ENCODE measurements around the gene REXO1.

The REXO1 gene

GRCh38 chr19:1828279-1829238, 19.7 kb downstream of the REXO1 start:
- DNase-seq = no peak

- DNase-seq = no peak
Measured at GRCh38 chr19:1827566-1828278, 20.6 kb downstream of the REXO1 start.

- DNase-seq = no peak
Measured at GRCh38 chr19:1826557-1827521, 21.4 kb downstream of the REXO1 start.

- peak; percentile 74 for DNase-seq
Measured at GRCh38 chr19:1825909-1826556, 22.2 kb downstream of the REXO1 start.

- DNase-seq = no peak
Measured at GRCh38 chr19:1824252-1824622, 24.0 kb downstream of the REXO1 start.

GRCh38 chr19:1823539-1824251, 24.6 kb downstream of the REXO1 start:
- no peak for DNase-seq

GRCh38 chr19:1823020-1823419, 25.3 kb downstream of the REXO1 start:
- no peak for DNase-seq

GRCh38 chr19:1822210-1822609, 26.1 kb downstream of the REXO1 start:
- DNase-seq = no peak

- DNase-seq = no peak
Measured at GRCh38 chr19:1819341-1820255, 28.7 kb downstream of the REXO1 start.

- no peak for DNase-seq
Measured at GRCh38 chr19:1818549-1819195, 29.6 kb downstream of the REXO1 start.

GRCh38 chr19:1817553-1818179, 30.6 kb downstream of the REXO1 start:
- DNase-seq = no peak

GRCh38 chr19:1816530-1817298, 31.6 kb downstream of the REXO1 start:
- DNase-seq = no peak

- DNase-seq = no peak
Measured at GRCh38 chr19:1815605-1816529, 32.4 kb downstream of the REXO1 start.

GRCh38 chr19:1814833-1815604, 33.3 kb downstream of the REXO1 start:
- DNase-seq = no peak

GRCh38 chr19:1814391-1814790, 33.9 kb downstream of the REXO1 start:
- DNase-seq = no peak
